H9 (cell line): ENCODE results near the gene ARL4C. TPM values are rescaled to one million over a fixed set of nuclear protein-coding genes. Genes with fewer than 3 reads are reported as not detected.

Experiments
- DNase-seq: peaks from one replicate; pipeline ENCODE4 v3.0.0-alpha.2; 2017
- H2AFZ ChIP-seq: one replicate; pipeline ENCODE4 v1.6.1; 2013; ENCODE audit warnings: mild to moderate bottlenecking, low read length, control low read depth, moderate library complexity
- H2AK5ac ChIP-seq: 2 replicates; pipeline ENCODE4 v1.6.1; 2013; ENCODE audit warnings: low read length, control low read depth, mixed read lengths; ENCODE audit not compliant: insufficient read length
- H2BK120ac ChIP-seq: one replicate; pipeline ENCODE4 v1.6.1; 2013; ENCODE audit warnings: low read depth, mild to moderate bottlenecking, low read length, control low read depth, inconsistent platforms; ENCODE audit not compliant: poor library complexity, severe bottlenecking
- H2BK12ac ChIP-seq: 2 replicates; pipeline ENCODE4 v1.6.1; 2013; ENCODE audit warnings: low read length, control low read depth, mixed read lengths, low read depth; ENCODE audit not compliant: insufficient read length
- H2BK15ac ChIP-seq: 2 replicates; pipeline ENCODE4 v1.6.1; 2013; ENCODE audit warnings: low read depth, low read length, control low read depth
- H2BK20ac ChIP-seq: one replicate; pipeline ENCODE4 v1.6.1; 2013; ENCODE audit warnings: low read depth, mild to moderate bottlenecking, low read length, control low read depth, inconsistent platforms; ENCODE audit not compliant: poor library complexity, severe bottlenecking
- H2BK5ac ChIP-seq: 2 replicates; pipeline ENCODE4 v1.6.1; 2013; ENCODE audit warnings: low read length, control low read depth, mixed read lengths; ENCODE audit not compliant: insufficient read length
- H3K14ac ChIP-seq: 2 replicates; pipeline ENCODE4 v1.6.1; 2013; ENCODE audit warnings: low read length, control low read depth; ENCODE audit not compliant: insufficient read depth
- H3K18ac ChIP-seq: 2 replicates; pipeline ENCODE4 v1.6.1; 2013; ENCODE audit warnings: low read depth, mild to moderate bottlenecking, mixed read lengths, low read length, control low read depth; ENCODE audit not compliant: insufficient read length
- H3K23ac ChIP-seq: 2 replicates; pipeline ENCODE4 v1.6.1; 2013; ENCODE audit warnings: low read length, control low read depth, mixed read lengths, low read depth; ENCODE audit not compliant: insufficient read length
- H3K23me2 ChIP-seq: 2 replicates; pipeline ENCODE4 v1.6.1; 2013; ENCODE audit warnings: low read depth, mild to moderate bottlenecking, mixed read lengths, low read length, control low read depth; ENCODE audit not compliant: insufficient read length, poor library complexity, severe bottlenecking
- H3K27ac ChIP-seq: 2 replicates; pipeline ENCODE4 v1.5.1; 2013; ENCODE audit warnings: low read length, control low read depth, mixed read lengths, low read depth; ENCODE audit not compliant: insufficient read length
- H3K27me3 ChIP-seq: 2 replicates; pipeline ENCODE4 v1.6.1; 2013; ENCODE audit warnings: low read length, control low read depth, inconsistent platforms; ENCODE audit not compliant: insufficient read depth
- H3K4ac ChIP-seq: 2 replicates; pipeline ENCODE4 v1.6.1; 2013; ENCODE audit warnings: low read depth, mild to moderate bottlenecking, control low read depth, inconsistent platforms, low read length, moderate library complexity
- H3K4me1 ChIP-seq: 2 replicates; pipeline ENCODE4 v1.6.1; 2013; ENCODE audit warnings: low read length, control low read depth, inconsistent platforms; ENCODE audit not compliant: insufficient read depth
- H3K4me2 ChIP-seq: 2 replicates; pipeline ENCODE4 v1.6.1; 2013; ENCODE audit warnings: low read length, control low read depth, mixed read lengths; ENCODE audit not compliant: insufficient read length, insufficient read depth
- H3K56ac ChIP-seq: 2 replicates; pipeline ENCODE4 v1.6.1; 2013; ENCODE audit warnings: low read depth, mild to moderate bottlenecking, mixed read lengths, low read length, control low read depth; ENCODE audit not compliant: insufficient read length
- H3K79me1 ChIP-seq: 2 replicates; pipeline ENCODE4 v1.6.1; 2013; ENCODE audit warnings: low read depth, mild to moderate bottlenecking, moderate library complexity, low read length, control low read depth, inconsistent platforms; ENCODE audit not compliant: insufficient read depth, poor library complexity, severe bottlenecking
- H3K79me2 ChIP-seq: 2 replicates; pipeline ENCODE4 v1.6.1; 2013; ENCODE audit warnings: low read length, control low read depth, inconsistent platforms; ENCODE audit not compliant: insufficient read depth
- H3K9ac ChIP-seq: 2 replicates; pipeline ENCODE4 v1.6.1; 2013; ENCODE audit warnings: low read length, control low read depth, mixed read lengths; ENCODE audit not compliant: insufficient read length; ENCODE audit errors: extremely low read depth
- H3K9me3 ChIP-seq: one replicate; pipeline ENCODE4 v1.6.1; 2013; ENCODE audit warnings: low read depth, low read length, inconsistent platforms; ENCODE audit not compliant: control insufficient read depth
- H3T11ph ChIP-seq: one replicate; pipeline ENCODE4 v1.6.1; 2013; ENCODE audit warnings: mild to moderate bottlenecking, low read length, control low read depth, inconsistent platforms
- H4K20me1 ChIP-seq: one replicate; pipeline ENCODE4 v1.6.1; 2013; ENCODE audit not compliant: control insufficient read depth, insufficient read length, insufficient read depth
- H4K5ac ChIP-seq: 2 replicates; pipeline ENCODE4 v1.6.1; 2013; ENCODE audit warnings: low read depth, mild to moderate bottlenecking, mixed read lengths, low read length, control low read depth; ENCODE audit not compliant: insufficient read length
- H4K8ac ChIP-seq: replicated peaks from 2 replicates; pipeline ENCODE4 v1.6.1; 2013; ENCODE audit warnings: low read length, control low read depth, mixed read lengths, low read depth; ENCODE audit not compliant: insufficient read length
- H4K91ac ChIP-seq: 2 replicates; pipeline ENCODE4 v1.6.1; 2013; ENCODE audit warnings: low read depth, mild to moderate bottlenecking, moderate library complexity, mixed read lengths, low read length, control low read depth; ENCODE audit not compliant: insufficient read length
- H3K27ac Mint-ChIP-seq, 3 experiments: 2 replicates in 2 of 3; 3 replicates in 1 of 3; pipeline ENCODE4 v1.8.0; 2020 to 2021; ENCODE audit warnings: mixed read lengths in 3 of 3, mild to moderate bottlenecking in 1 of 3, moderate library complexity in 1 of 3
- H3K27me3 Mint-ChIP-seq: 2 replicates; pipeline ENCODE4 v1.8.0; 2021; ENCODE audit warnings: low read depth, mild to moderate bottlenecking, moderate library complexity, mixed read lengths
- H3K36me3 Mint-ChIP-seq, 3 experiments: 2 replicates in 2 of 3; 3 replicates in 1 of 3; pipeline ENCODE4 v1.8.0; 2020 to 2021; ENCODE audit warnings: low read depth in 3 of 3, mixed read lengths in 3 of 3; ENCODE audit not compliant: insufficient read depth in 1 of 3
- H3K4me1 Mint-ChIP-seq, 2 experiments: 2 replicates each; pipeline ENCODE4 v1.8.0; 2020; ENCODE audit warnings: mixed read lengths in 2 of 2
- H3K4me3 Mint-ChIP-seq, 2 experiments: 2 replicates in 1 of 2; 3 replicates in 1 of 2; pipeline ENCODE4 v1.8.0; 2020 to 2021; ENCODE audit warnings: mild to moderate bottlenecking in 2 of 2, mixed read lengths in 2 of 2, moderate library complexity in 1 of 2
- H3K9me3 Mint-ChIP-seq, 2 experiments: 2 replicates in 1 of 2; 3 replicates in 1 of 2; pipeline ENCODE4 v1.8.0; 2020; ENCODE audit warnings: mild to moderate bottlenecking in 2 of 2, mixed read lengths in 2 of 2, moderate library complexity in 1 of 2
- WGBS: extraction: QIAGEN DNeasy Blood & Tissue Kit; methylation state at CpG from one replicate; pipeline ENCODE4 v1.1.7; 2013; ENCODE audit warnings: missing lambda C conversion rate, low lambda C conversion rate, mixed read lengths; ENCODE audit not compliant: insufficient read length; ENCODE audit errors: extremely low coverage; 5-methylcytosine and 5-hydroxymethylcytosine counted together
- total RNA-seq: library from RNA; stranded (reverse); gene quantifications from 2 replicates; pipeline ENCODE4 v1.2.1, GENCODE V29; 2021
- TF ChIP-seq, protein P1 (sequence below): fragments of 200-600 bp; sonication (generic); conservative IDR thresholded peaks from 3 replicates; pipeline ENCODE4 v1.8.0; 2021; ENCODE audit warnings: antibody characterized with exemption, mild to moderate bottlenecking

The ARL4C gene
- total RNA-seq, 1 experiment from 2014 or later = 12.0 TPM

DNA sequence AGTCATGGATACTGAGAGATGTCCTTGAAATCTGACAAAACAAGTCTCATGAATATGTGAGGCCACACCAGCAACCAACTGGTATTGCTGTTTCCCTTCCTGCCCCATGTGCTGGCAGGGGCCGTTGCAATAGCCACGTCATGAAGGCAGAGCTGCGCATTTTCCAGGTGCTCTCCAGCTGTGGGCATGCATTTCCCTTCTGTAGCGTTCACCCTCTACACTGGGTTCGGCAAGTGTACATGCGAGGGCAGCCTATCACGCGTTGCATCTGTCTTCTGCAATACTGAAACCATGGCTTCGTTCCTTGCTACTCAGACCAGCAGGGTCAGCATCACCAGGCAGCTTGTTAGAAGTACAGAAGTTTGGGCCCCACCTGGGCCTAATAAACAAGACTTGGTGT is 17.4 kb downstream of the ARL4C start:
- Histone ChIP-seq H3K23ac (no peak overlapping the region), H3K4me2 (no peak overlapping the region), H4K91ac (no peak overlapping the region), H2AK5ac (no peak overlapping the region), H3K27ac (no peak overlapping the region), H4K8ac (no peak overlapping the region), H4K20me1 (no peaks in the 10 kb centered on the region), H2BK20ac (no peak overlapping the region), H3T11ph (no peak overlapping the region), H2BK5ac (no peak overlapping the region), H3K56ac (no peak overlapping the region), H3K14ac (no peak overlapping the region), H3K9ac (no peak overlapping the region), H3K27me3 (no peaks in the 10 kb centered on the region), H3K18ac (no peak overlapping the region), H3K23me2 (no peaks in the 10 kb centered on the region), H2AFZ (no peak overlapping the region), H4K5ac (no peak overlapping the region), H3K9me3 (no peaks in the 10 kb centered on the region), H2BK120ac (no peak overlapping the region), H3K79me1 (no peaks in the 10 kb centered on the region), H3K4me1 (no peaks in the 10 kb centered on the region), H2BK15ac (no peak overlapping the region), H2BK12ac (no peak overlapping the region), H3K79me2 (no peaks in the 10 kb centered on the region), H3K4ac (no peak overlapping the region)
- no peak for DNase-seq
- TF ChIP-seq, protein P1, sequence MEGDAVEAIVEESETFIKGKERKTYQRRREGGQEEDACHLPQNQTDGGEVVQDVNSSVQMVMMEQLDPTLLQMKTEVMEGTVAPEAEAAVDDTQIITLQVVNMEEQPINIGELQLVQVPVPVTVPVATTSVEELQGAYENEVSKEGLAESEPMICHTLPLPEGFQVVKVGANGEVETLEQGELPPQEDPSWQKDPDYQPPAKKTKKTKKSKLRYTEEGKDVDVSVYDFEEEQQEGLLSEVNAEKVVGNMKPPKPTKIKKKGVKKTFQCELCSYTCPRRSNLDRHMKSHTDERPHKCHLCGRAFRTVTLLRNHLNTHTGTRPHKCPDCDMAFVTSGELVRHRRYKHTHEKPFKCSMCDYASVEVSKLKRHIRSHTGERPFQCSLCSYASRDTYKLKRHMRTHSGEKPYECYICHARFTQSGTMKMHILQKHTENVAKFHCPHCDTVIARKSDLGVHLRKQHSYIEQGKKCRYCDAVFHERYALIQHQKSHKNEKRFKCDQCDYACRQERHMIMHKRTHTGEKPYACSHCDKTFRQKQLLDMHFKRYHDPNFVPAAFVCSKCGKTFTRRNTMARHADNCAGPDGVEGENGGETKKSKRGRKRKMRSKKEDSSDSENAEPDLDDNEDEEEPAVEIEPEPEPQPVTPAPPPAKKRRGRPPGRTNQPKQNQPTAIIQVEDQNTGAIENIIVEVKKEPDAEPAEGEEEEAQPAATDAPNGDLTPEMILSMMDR = no peak
- Mint-ChIP-seq H3K27me3 (peaks cover 17% of the 10 kb centered on the region), H3K9me3 (no peaks in the 10 kb centered on the region; a peak in 1 of 5 replicates), H3K4me3 (no peak overlapping the region), H3K36me3 (no peaks in the 10 kb centered on the region), H3K27ac (no peak overlapping the region), H3K4me1 (no peaks in the 10 kb centered on the region)
- WGBS = no CpG with 5 or more reads among the region's 9 CpGs
